NT2/D1 (cell line): ENCODE results near the gene MCF2L.

Source experiments
- DNase-seq: peaks from one replicate; pipeline ENCODE4 v3.0.0-alpha.2; 2011; ENCODE audit warnings: low read depth, low spot score
- H3K27me3 ChIP-seq: 2 replicates; pipeline ENCODE4 v1.6.0; 2011; ENCODE audit warnings: mild to moderate bottlenecking; ENCODE audit not compliant: insufficient read length, insufficient read depth
- H3K36me3 ChIP-seq: 2 replicates; pipeline ENCODE4 v1.6.1; 2011; ENCODE audit warnings: mild to moderate bottlenecking, low read length, mixed read lengths; ENCODE audit not compliant: insufficient read depth, insufficient read length
- H3K4me1 ChIP-seq: 2 replicates; pipeline ENCODE4 v1.5.1; 2011; ENCODE audit not compliant: insufficient read depth, insufficient read length
- H3K4me3 ChIP-seq: 2 replicates; pipeline ENCODE4 v1.5.1; 2011; ENCODE audit warnings: low read depth; ENCODE audit not compliant: insufficient read length
- H3K9ac ChIP-seq: 2 replicates; pipeline ENCODE4 v1.6.0; 2011; ENCODE audit warnings: low read depth; ENCODE audit not compliant: insufficient read length
- H3K9me3 ChIP-seq: 2 replicates; pipeline ENCODE4 v1.5.1; 2011; ENCODE audit warnings: mild to moderate bottlenecking, low read length; ENCODE audit not compliant: insufficient read depth
- SUZ12 ChIP-seq: IDR thresholded peaks from 2 replicates; pipeline ENCODE4 v1.6.1; 2011; ENCODE audit not compliant: insufficient read length, insufficient read depth; ENCODE audit errors: extremely low read depth
- YY1 ChIP-seq: IDR thresholded peaks from 2 replicates; pipeline ENCODE4 v1.6.1; 2011; ENCODE audit not compliant: insufficient read length, insufficient read depth
- ZNF274 ChIP-seq: IDR thresholded peaks from 2 replicates; pipeline ENCODE4 v1.6.1; 2011; ENCODE audit warnings: mild to moderate bottlenecking, low read depth, low read length

MCF2L gene

DNA sequence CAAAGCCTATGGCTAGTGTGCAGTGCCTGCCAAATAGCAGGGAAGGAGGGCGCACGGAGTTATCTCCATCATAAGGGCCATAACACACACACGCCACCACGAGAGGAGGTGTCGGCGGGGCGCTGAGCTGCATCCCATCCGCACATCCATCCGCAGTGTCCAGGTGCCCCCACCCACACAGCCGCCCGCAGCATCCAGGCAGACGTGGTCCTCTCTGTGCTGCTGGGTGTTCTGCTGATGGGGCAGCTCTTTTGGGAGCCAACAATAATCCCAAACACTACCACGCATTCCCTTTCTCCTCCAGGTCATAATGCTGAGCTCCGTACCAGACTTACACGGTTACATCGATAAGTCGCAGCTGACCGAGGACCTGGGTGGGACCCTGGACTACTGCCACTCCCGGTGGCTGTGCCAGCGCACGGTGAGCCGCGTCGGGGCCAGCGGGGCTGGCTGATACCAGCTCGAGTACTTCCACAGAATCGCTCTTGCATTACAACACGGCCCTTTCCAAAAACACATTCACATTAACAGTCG is 95.1 kb downstream of the MCF2L start:
- no peaks in the 10 kb centered on the region for H3K9me3 ChIP-seq
- peaks cover 4% of the 10 kb centered on the region for H3K27me3 ChIP-seq
- H3K4me3 ChIP-seq, result no peak overlapping the region
- no peak for TF ChIP-seq SUZ12
- no peak for TF ChIP-seq YY1
- no peak for TF ChIP-seq ZNF274
- no peaks in the 10 kb centered on the region for H3K36me3 ChIP-seq
- peaks cover 14% of the 10 kb centered on the region for H3K4me1 ChIP-seq
- H3K9ac ChIP-seq, result peak overlapping the region; percentile 21
- no peak for DNase-seq

GRCh38 chr13:113064534-113065405 is 95.8 kb downstream of the MCF2L start:
- no peak for TF ChIP-seq ZNF274
- Histone ChIP-seq H3K27me3 (peaks cover 4% of the 10 kb centered on the region), H3K36me3 (no peaks in the 10 kb centered on the region), H3K4me1 (peaks cover 14% of the 10 kb centered on the region), H3K9ac (peak overlapping the region; percentile 1), H3K9me3 (no peaks in the 10 kb centered on the region), H3K4me3 (no peak overlapping the region)
- DNase-seq, result no peak

DNA sequence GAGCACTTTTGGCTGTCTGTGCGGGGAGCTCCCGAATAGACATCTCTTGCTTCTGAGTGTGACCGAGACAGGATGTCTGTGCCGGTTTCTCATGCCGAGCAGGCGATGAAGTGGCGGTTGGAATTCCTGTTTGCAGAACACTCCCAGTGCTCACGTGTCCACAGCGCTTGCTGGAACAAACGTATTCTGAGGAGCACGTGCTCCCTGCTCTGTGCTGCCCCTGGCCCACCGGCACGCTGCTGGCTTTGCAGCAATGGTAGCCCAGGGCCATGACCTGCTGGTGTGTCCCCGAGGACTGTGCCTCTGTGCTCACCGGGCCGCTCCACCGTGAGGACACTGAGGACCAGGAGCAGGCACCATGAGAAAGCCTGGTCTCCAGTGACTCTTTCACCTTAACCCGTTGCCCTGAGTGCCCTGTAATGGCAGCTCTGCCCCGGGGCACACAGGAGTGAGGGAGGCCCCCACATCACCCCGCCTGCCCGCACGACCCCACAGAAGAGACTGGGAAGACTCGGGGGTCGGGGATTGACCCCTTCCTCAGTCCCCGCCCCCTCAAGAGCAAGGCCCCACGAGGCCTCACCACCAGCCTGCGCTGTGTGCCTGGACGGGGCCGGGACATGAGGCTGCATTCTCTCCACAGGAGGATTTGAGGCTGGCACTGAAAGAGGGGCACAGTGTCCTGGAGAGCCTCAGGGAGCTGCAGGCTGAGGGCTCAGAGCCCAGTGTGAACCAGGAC is 96.6 kb downstream of the MCF2L start:
- peaks cover 17% of the 10 kb centered on the region for H3K4me1 ChIP-seq
- H3K9ac ChIP-seq, result no peak overlapping the region

GRCh38 chr13:113066142-113066455 is 97.1 kb downstream of the MCF2L start:
- no peak for DNase-seq
- Histone ChIP-seq H3K4me3 (no peak overlapping the region), H3K27me3 (peaks cover 4% of the 10 kb centered on the region), H3K36me3 (no peaks in the 10 kb centered on the region), H3K4me1 (peaks cover 14% of the 10 kb centered on the region), H3K9ac (peak overlapping the region; percentile 42), H3K9me3 (no peaks in the 10 kb centered on the region)
- TF ChIP-seq SUZ12, result no peak

More for the DNA sequence above, 96.6 kb downstream of the MCF2L start:
- DNase-seq, result no peak
- no peaks in the 10 kb centered on the region for H3K36me3 ChIP-seq
- H3K27me3 ChIP-seq, result peaks cover 4% of the 10 kb centered on the region
- no peak for TF ChIP-seq SUZ12
- TF ChIP-seq ZNF274, result no peak
- no peak for TF ChIP-seq YY1
- no peak overlapping the region for H3K4me3 ChIP-seq
- H3K9me3 ChIP-seq, result no peaks in the 10 kb centered on the region

DNA sequence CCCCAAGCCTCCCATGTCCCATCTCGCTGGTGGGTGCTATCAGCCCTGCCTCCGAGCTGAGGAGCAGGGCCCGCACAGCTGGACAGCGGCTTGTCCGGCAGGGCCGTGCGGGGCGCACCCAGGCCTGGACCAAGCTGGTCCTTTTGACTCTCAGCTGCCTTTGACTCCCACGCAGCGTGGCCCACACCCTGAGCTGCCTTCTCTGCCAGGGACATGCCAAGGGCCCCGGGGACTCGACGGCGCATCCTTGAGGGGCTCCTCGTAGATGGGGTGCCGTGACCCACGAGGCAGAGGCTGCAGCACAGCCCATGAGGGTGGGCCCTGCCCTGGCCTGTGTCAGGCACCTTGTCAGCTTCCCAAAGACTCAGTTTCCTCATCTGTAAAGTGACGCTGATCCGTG is 97.7 kb downstream of the MCF2L start:
- Histone ChIP-seq H3K4me1 (peaks cover 12% of the 10 kb centered on the region), H3K27me3 (peaks cover 4% of the 10 kb centered on the region), H3K9ac (no peak overlapping the region), H3K4me3 (no peak overlapping the region), H3K9me3 (no peaks in the 10 kb centered on the region), H3K36me3 (no peaks in the 10 kb centered on the region)
- TF ChIP-seq YY1 (no peak), ZNF274 (no peak), SUZ12 (no peak)
- DNase-seq, result no peak

DNA sequence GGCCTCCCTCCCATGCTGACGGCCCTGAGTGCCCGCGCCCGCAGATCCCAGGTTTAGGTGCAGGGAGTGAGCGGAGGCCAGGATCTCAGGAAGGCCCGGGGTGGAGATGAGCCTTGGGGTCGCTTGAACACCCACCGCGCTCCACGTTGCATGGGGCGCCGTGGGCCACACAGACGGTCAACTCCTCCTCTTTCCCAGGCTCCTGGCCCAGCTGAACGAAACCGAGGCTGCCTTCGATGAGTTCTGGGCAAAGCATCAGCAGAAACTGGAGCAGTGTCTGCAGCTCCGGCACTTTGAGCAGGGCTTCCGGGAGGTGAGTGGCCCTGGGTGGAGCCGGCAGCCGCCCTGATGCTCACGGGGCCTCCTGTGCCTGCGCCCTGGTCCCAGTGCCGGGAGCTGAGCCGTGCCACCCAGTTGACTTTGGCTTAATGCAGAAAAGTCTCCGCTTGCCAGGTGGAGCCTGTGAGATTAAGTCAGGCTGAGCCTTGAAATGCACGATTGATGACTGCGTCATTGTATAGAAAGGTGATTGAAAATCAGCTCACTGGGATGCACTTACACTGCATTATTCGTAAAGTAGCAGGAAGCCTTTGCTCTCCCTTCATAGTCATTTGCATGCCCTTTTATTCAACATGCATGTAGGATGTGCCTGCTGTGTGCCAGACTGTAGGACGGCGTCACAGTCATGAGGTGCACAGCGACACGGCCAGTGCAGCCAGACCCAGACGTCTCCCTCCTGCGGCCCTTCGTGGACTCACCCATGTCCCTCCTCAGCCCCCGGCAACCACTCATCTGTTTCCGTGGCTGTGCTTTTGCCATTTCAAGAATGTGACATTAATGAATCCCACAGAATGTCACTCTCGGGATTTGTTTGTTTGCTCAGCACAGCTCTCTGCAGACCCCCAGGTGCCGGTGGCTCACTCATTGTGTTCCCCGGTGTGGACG is 101.1 kb downstream of the MCF2L start:
- Histone ChIP-seq H3K4me1 (peaks cover 5% of the 10 kb centered on the region), H3K9ac (peak overlapping the region; percentile 21), H3K9me3 (no peaks in the 10 kb centered on the region), H3K4me3 (no peak overlapping the region), H3K36me3 (no peaks in the 10 kb centered on the region), H3K27me3 (no peaks in the 10 kb centered on the region)
- DNase-seq, result no peak
- TF ChIP-seq SUZ12 (no peak), ZNF274 (no peak), YY1 (no peak)

GRCh38 chr13:113070855-113071254 is 101.8 kb downstream of the MCF2L start:
- no peak for DNase-seq
- no peak for TF ChIP-seq SUZ12
- no peak for TF ChIP-seq YY1
- no peak for TF ChIP-seq ZNF274
- H3K9ac ChIP-seq, result no peak overlapping the region
- H3K36me3 ChIP-seq, result no peaks in the 10 kb centered on the region
- peaks cover 5% of the 10 kb centered on the region for H3K4me1 ChIP-seq
- H3K27me3 ChIP-seq, result no peaks in the 10 kb centered on the region
- no peaks in the 10 kb centered on the region for H3K9me3 ChIP-seq
- no peak overlapping the region for H3K4me3 ChIP-seq
